GM18520 (cell line): ENCODE measurements around the gene ZNF350.
"Not testable (repeated sequence)": the region's sequence is repeated elsewhere in the genome, so short reads cannot be mapped to it uniquely, and the experiment has no call there.

Source experiments
- ATAC-seq: cut with Tn5 transposase; IDR thresholded peaks from one replicate; pipeline ENCODE4 v1.9.1; 2021; ENCODE audit not compliant: unreplicated experiment

The ZNF350 gene

GRCh38 chr19:51986309-51987291, at the start of gene ZNF350:
Gene ZNF350, minus strand, starts transcription at chr19:51986840. Its CDS starts 12,480 bp downstream, at chr19:51974360.
- peak; percentile 74 for ATAC-seq

DNA sequence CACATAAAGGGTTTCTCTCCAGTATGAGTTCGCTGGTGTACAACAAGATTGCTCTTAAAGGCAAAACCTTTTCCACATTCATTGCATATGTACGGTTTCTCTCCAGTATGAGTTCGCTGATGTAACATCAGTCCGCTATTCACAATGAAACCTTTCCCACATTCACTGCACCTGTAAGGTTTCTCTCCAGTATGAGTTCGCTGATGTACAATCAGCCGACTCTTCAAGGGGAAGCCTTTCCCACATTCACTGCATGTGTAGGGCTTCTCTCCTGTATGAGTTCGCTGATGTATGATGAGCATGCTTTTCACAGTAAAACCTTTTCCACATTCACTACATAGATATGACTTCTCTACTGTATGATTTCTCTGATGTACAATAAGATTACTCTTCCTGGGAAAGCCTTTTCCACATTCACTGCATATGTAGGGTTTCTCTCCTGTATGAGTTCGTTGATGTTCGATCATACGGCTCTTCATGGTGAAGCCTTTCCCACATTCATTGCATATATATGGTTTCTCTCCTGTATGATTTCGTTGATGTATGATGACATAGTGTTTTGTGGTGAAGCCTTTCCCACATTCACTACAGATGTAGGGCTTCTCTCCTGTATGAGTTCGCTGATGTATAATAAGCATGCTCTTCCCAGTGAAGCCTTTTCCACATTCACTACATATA, 47.5 kb upstream of the ZNF350 start:
- no peak for ATAC-seq

GRCh38 chr19:52028780-52029123, 42.1 kb upstream of the ZNF350 start:
- ATAC-seq = no peak

DNA sequence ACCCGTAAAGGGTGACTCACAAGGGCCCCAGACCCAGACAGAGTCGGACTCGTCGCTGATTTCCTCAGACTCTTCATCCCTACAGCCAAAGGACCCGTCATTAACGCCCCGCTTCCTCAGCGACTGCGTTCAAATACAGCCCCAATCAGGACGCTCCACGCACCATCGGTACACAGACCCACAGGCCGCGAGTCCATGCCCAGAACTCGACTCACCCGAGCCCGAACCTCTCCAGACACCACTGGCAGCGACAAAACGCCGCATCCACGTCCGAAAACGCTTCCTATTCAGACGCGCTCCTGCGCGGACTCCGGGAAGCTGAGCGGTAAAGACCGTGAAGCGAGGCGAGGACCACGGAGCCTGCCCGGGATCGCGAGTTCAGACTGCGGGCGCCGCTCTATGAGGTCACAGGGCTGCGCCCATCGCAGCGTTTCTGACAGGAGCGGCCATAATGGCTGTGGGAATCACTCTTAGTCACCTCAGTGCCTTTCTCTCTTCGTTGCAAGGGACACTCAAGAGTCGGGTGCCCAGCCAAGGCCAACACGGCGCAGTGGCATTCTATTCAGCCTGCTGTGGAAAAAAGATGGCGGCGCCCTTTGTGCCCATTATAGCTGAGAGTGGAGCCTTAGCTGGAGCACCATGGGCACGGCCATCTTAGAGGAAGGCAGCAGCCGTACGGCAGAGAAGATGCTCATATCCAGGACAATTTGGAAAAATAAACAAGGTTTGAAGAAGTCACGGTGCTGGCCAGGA, 41.6 kb upstream of the ZNF350 start, which contains the start of gene ZNF614:
ZNF614 (minus strand) TSS at position 353 of the 753 bp plus-strand sequence. CDS start 2,634 bp downstream, outside the sequence.
- peak; percentile 84 for ATAC-seq

DNA sequence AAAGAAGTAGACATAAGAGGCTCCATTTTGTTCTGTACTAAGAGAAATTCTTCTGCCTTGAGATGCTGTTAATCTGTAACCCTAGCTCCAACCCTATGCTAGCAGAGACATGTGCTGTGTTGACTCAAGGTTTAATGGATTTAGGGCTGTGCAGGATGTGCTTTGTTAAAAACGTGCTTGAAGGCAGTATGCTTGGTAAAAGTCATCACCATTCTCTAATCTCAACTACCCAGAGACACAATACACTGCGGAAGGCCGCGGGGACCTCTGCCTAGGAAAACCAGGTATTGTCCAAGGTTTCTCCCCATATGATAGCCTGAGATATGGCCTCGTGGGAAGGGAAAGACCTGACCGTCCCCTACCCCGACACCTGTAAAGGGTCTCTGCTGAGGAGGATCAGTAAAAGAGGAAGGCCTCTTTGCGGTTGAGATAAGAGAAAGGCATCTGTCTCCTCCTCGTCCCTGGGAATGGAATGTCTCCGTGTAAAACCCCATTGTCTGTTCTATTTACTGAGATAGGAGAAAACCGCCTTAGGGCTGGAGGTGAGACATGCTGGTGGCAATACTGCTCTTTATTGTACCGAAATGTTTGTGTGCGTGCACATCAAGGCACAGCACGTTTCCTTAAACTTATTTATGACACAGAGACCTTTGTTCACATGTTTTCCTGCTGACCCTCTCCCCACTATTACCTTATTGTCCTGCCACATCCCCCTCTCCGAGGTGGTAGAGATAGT, 39.8 kb upstream of the ZNF350 start:
- ATAC-seq = not testable (repeated sequence)

DNA sequence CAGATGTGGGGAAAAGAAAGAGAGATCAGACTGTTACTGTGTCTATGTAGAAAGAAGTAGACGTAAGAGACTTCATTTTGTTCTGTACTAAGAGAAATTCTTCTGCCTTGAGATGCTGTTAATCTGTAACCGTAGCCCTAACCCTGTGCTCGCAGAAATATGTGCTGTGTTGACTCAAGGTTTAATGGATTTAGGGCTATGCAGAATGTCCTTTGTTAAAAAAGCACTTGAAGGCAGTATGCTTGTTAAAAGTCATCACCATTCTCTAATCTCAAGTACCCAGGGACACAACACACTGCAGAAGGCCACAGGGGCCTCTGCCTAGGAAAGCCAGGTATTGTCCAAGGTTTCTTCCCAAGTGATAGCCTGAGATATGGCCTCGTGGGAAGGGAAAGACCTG, 37.8 kb upstream of the ZNF350 start:
- not testable (repeated sequence) for ATAC-seq

GRCh38 chr19:52022193-52022592, 35.6 kb upstream of the ZNF350 start:
- ATAC-seq = no peak

- ATAC-seq = no peak
Measured at GRCh38 chr19:52020506-52020905, 33.9 kb upstream of the ZNF350 start.

- no peak for ATAC-seq
Measured at GRCh38 chr19:52010674-52011073, 24.0 kb upstream of the ZNF350 start.

- peak; percentile 88 for ATAC-seq
Measured at GRCh38 chr19:52007806-52008557, 21.3 kb upstream of the ZNF350 start, which contains the start of gene ZNF615. Gene ZNF615, minus strand, starts transcription at chr19:52008211. Its CDS starts 4,500 bp downstream, at chr19:52003711.

DNA sequence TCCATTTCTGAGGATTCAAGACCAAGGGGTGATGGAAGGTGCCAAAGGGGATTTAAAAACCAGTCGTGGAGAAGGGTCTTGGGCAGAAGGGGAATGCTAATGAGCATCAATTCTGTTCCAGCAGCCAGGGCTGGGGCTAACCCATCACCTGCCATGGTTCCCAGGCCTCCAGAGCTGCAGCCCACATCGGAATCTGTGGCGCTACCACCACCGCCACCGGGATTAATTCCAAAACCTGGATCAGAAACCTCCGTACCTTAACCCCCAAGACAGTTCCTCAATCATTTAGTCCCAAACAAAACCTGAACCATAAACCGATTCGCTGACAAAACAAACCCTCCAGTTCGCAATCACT, 20.8 kb upstream of the ZNF350 start:
- no peak for ATAC-seq

GRCh38 chr19:51994048-51994644, 7.5 kb upstream of the ZNF350 start:
- ATAC-seq = no peak

DNA sequence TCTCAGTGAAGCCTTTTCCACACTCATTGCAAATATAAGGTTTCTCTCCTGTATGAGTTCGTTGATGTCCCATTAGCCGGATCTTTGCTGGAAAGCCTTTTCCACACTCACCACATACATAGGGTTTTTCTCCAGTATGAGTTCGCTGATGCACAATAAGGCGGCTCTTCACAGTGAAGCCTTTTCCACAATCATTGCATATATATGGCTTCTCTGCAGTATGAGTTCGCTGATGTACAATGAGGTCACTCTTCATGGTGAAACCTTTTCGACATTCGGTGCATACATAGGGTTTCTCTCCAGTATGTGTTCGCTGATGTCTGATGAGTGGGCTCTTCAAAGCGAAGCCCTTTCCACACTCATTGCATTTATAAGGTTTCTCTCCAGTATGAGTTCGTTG, 6.8 kb upstream of the ZNF350 start:
- no peak for ATAC-seq

- ATAC-seq = no peak
Measured at GRCh38 chr19:51983361-51983760, 3.3 kb downstream of the ZNF350 start.

DNA sequence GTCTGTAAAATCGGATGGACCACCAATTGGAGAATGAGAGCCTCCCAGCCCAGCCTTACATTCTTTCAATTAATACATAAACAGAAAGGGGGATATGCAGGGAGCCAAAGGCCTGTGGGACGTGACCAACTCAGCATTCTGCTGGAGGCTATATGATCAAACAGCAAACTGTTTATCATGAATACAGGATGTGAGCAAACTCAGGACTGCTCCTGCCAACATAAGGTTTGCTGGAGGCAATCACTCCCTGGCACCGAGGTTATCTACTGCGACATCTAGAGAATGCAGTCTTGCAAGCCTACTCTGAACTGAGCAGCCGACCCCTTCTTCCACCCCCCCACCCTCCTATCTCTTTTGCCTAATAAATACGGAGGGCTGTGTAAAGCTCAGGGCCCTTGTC, 5.7 kb downstream of the ZNF350 start:
- not testable (repeated sequence) for ATAC-seq

DNA sequence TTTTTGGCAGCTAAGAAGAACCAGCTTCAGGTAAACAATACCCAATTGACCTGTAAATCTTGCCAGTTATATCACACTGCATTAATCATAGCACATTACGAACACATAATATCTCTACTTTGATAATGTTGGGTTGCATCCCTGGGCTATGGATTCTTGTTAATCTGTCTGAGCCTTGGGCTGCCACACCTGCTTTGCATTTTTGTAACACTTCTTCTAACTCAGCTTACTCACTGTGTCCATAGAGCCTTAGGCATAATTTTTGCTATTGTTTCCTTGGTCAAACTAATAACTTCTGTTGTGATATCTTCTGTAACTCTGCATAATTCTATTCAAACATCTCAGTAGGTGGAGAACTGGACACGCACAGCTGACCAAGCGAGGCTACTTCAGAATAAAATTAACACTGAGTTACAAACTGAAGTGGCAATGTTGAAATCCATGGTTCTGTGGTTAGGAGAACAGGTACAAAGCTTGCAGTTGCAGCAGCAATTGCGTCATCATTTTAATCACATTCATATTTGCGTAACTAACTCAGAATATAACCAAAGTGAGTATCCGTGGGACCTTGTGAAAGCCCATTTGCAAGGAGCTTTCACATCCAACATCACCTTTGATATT, 6.4 kb downstream of the ZNF350 start:
- no peak for ATAC-seq

DNA sequence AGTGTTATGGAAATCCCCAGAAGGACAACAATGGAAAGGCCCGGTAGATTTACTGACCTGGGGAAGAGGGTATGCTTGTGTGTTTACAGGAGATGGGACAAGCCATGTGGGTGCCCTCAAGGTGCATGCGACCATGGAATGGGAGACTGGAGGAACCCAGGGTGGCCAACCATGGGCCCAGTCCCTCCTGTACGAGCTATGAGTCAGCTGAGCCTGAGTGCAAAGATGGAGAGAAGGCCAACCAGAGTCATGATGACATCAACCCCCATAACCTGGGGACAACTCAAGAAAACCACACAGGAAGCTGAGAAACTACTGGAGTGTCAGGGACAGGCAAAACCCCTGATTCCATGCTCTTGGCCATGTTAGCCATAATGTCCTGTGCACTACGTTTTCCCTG, 7.8 kb downstream of the ZNF350 start:
- ATAC-seq = no peak

DNA sequence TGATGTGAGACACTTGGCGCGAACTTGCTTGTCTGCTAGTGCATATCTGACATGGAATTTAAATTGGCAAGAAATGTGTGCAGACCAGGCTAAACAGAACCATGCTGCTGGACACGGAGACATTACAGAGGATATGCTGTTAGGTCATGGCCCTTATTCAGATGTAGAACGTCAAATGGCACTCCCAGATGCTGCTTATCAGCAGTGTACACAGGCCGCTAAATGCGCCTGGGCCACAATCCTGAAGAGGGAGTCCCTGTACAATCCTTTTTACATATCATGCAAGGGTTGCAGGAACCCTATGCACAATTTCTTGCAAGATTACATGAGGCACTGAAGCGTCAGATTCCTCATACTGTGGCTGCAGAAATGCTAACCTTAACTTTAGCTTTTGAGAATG, 9.3 kb downstream of the ZNF350 start:
- ATAC-seq = no peak

DNA sequence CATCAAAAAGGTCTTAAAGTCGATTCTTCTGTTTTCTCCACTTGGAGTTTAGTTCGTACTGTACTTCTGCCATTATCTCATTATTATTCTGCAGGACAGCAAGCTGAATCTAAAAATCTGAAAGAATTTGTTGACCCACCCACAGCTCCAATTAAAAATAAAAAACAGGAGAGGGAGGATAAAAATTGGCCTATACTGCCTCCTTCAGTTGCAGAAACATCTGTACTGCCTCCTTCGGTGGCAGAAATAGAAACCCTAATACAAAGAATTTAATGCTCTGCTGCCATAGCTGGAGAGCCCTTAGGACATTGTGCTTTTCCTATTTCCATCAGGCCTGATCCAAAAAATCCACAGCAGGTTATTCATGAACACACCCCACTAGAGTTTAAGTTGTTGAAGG, 9.8 kb downstream of the ZNF350 start:
- no peak for ATAC-seq
